HFFc6 (cell line): ENCODE data around the gene APMAP. TPM values are rescaled to one million over a fixed set of nuclear protein-coding genes. Genes with fewer than 3 reads are reported as not detected.

ENCODE experiments used
- DNase-seq: peaks from one replicate; pipeline ENCODE4 v3.0.0-alpha.2; 2018
- H3K27ac Mint-ChIP-seq: 2 replicates; pipeline ENCODE4 v1.8.0; 2020; ENCODE audit warnings: mild to moderate bottlenecking, mixed read lengths
- H3K27me3 Mint-ChIP-seq: 2 replicates; pipeline ENCODE4 v1.8.0; 2021; ENCODE audit warnings: mild to moderate bottlenecking, moderate library complexity, mixed read lengths; ENCODE audit not compliant: insufficient read depth
- H3K36me3 Mint-ChIP-seq: 2 replicates; pipeline ENCODE4 v1.8.0; 2021; ENCODE audit warnings: low read depth, mixed read lengths
- H3K4me1 Mint-ChIP-seq: 2 replicates; pipeline ENCODE4 v1.8.0; 2020; ENCODE audit warnings: low read depth, mixed read lengths
- H3K4me3 Mint-ChIP-seq: 2 replicates; pipeline ENCODE4 v1.8.0; 2020; ENCODE audit warnings: mild to moderate bottlenecking, moderate library complexity, mixed read lengths
- H3K9me3 Mint-ChIP-seq: 2 replicates; pipeline ENCODE4 v1.8.0; 2020; ENCODE audit warnings: mild to moderate bottlenecking, mixed read lengths
- long read RNA-seq: library from polyadenylated mRNA; unstranded; transcript quantifications from one replicate; pipeline ENCODE4 v2.0.0, GENCODE V29; 2019
- total RNA-seq, 6 experiments: library from RNA; stranded (reverse); fragmentation: NEBNext Ultra II Directional; extraction: Animal tissue kit (Norgen Biotek cat#: 25700); gene quantifications; 2 replicates in 1 of 6; 3 replicates in 5 of 6; pipeline ENCODE4 v1.2.3, GENCODE V29; 2021
- TF ChIP-seq, protein P1 (sequence below): fragments of 200-600 bp; sonication (generic); IDR thresholded peaks from 2 replicates; pipeline ENCODE4 v1.5.0; 2021; ENCODE audit warnings: antibody characterized with exemption, mild to moderate bottlenecking

APMAP gene, protein sequence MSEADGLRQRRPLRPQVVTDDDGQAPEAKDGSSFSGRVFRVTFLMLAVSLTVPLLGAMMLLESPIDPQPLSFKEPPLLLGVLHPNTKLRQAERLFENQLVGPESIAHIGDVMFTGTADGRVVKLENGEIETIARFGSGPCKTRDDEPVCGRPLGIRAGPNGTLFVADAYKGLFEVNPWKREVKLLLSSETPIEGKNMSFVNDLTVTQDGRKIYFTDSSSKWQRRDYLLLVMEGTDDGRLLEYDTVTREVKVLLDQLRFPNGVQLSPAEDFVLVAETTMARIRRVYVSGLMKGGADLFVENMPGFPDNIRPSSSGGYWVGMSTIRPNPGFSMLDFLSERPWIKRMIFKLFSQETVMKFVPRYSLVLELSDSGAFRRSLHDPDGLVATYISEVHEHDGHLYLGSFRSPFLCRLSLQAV
- total RNA-seq: 100 to 1,000 TPM; 119 to 137 (median 129) TPM
- long read RNA-seq, transcript APMAP-201 (9 exons, 2,430 nt): major isoform, 245 of 300 reads
- long read RNA-seq, partial matches to known transcripts: 25 of 300 reads
- long read RNA-seq, other reads (novel, unspliced or antisense): 30 of 300 reads

DNA sequence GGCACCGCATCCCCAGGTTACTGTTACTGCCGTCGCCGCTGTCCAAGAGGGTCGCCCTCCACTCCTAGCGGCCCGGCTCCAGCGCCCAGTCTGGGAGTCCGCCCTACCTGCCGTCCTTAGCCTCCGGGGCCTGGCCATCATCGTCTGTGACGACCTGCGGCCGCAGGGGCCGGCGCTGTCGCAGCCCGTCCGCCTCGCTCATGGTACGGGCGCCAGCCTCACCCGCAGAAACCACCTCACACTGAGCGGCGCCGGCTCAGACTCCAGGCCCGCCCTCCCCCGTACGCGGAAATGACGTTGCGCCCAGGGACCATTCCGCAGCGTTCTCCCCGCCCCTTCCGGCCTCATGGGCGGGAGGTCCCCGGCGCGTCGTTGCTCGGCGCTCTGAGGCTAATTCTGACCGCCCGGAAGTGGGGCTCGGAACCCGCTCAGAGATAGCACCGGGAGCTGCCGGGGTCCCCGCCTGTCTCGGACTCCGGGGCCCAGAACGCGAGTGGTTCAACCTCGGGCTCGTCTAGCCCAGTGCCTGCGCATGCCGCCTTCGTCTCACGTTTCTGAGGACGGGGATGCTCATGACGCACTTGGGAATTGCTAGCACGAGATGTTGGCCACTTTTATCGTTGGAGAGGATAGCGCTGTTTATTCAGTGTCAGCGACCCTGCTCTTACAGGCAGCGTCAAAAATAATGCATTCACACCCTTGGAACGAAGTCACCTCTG, at the start of gene APMAP:
APMAP (minus strand) TSS at position 265 of the 719 bp plus-strand sequence; CDS start at position 202, 63 bp downstream.
- H3K27me3 Mint-ChIP-seq: peaks cover 6% of the 10 kb centered on the region
- H3K4me1 Mint-ChIP-seq: peaks cover 54% of the 10 kb centered on the region
- peak; percentile 87 for DNase-seq
- H3K4me3 Mint-ChIP-seq: peak within 1 kb of the TSS; percentile 98
- no peaks in the 10 kb centered on the region for H3K9me3 Mint-ChIP-seq
- TF ChIP-seq, protein P1, sequence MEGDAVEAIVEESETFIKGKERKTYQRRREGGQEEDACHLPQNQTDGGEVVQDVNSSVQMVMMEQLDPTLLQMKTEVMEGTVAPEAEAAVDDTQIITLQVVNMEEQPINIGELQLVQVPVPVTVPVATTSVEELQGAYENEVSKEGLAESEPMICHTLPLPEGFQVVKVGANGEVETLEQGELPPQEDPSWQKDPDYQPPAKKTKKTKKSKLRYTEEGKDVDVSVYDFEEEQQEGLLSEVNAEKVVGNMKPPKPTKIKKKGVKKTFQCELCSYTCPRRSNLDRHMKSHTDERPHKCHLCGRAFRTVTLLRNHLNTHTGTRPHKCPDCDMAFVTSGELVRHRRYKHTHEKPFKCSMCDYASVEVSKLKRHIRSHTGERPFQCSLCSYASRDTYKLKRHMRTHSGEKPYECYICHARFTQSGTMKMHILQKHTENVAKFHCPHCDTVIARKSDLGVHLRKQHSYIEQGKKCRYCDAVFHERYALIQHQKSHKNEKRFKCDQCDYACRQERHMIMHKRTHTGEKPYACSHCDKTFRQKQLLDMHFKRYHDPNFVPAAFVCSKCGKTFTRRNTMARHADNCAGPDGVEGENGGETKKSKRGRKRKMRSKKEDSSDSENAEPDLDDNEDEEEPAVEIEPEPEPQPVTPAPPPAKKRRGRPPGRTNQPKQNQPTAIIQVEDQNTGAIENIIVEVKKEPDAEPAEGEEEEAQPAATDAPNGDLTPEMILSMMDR: no peak
- H3K36me3 Mint-ChIP-seq: no peaks in the 10 kb centered on the region; the same call in none of the 2 replicates
- peak within 1 kb of the TSS; percentile 95 for H3K27ac Mint-ChIP-seq

DNA sequence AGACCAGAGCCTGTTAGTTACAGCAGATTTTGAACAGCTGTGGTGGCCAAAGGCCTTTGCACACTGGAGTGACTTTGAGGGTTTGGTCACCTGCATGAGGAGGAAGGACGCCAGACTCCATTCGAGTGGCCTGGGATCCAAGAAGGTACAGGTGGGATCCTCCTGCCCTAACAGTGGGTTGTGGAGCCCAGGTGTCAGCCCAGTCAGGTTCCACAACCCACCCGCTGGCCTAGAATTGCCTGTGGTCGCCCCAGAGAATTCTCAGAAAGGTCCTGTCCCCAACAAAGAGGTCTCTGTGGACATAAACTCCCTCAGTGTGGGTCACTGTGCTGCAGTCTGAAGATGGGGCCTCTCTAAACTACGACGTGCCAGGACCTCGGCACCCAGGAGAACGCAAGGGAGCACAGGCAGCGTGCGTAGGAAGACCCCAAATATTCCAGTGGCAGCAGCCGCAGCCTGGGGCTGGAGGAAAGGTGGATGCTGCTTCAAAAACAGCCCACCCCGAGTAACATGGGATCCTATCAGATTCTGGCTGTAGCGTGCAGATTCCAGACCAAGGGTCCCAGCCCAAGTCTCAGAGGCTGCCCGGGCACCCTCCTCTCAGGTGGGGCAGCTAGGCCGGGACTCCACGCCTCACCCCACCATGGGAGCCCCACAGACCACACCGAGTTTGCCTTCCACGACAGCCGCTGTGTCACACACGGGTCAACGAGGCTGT, 49.4 kb upstream of the APMAP start:
- peaks cover 8% of the 10 kb centered on the region for H3K27me3 Mint-ChIP-seq
- no peak overlapping the region for H3K4me3 Mint-ChIP-seq
- no peak for DNase-seq
- peaks cover 13% of the 10 kb centered on the region for H3K4me1 Mint-ChIP-seq
- TF ChIP-seq, protein P1: no peak
- no peaks in the 10 kb centered on the region for H3K36me3 Mint-ChIP-seq
- H3K27ac Mint-ChIP-seq: no peak overlapping the region
- H3K9me3 Mint-ChIP-seq: no peaks in the 10 kb centered on the region

DNA sequence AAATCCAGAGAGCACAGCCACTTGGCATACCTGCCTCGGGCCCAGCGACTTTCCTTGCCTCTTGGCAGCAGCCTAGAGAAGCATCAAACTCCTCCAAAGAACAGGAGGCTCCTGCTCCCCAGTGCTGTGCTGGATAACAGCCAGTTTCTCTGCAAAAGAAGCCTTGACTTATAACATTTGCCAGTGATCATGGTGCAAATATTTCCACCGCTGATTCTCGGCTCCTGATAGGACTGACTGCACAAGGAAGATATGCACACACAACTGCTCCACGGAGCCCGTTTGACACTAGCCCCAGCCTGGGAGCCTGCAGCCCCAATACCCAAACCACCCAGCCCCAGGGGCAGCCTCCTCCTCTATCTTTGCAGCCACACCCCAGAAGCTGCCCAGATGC, 47.9 kb upstream of the APMAP start:
- peaks cover 6% of the 10 kb centered on the region for H3K27me3 Mint-ChIP-seq
- H3K4me3 Mint-ChIP-seq: no peak overlapping the region
- no peaks in the 10 kb centered on the region for H3K36me3 Mint-ChIP-seq
- no peaks in the 10 kb centered on the region for H3K9me3 Mint-ChIP-seq
- no peak overlapping the region for H3K27ac Mint-ChIP-seq
- DNase-seq: peak; percentile 77
- TF ChIP-seq, protein P1: no peak
- H3K4me1 Mint-ChIP-seq: peaks cover 13% of the 10 kb centered on the region

DNA sequence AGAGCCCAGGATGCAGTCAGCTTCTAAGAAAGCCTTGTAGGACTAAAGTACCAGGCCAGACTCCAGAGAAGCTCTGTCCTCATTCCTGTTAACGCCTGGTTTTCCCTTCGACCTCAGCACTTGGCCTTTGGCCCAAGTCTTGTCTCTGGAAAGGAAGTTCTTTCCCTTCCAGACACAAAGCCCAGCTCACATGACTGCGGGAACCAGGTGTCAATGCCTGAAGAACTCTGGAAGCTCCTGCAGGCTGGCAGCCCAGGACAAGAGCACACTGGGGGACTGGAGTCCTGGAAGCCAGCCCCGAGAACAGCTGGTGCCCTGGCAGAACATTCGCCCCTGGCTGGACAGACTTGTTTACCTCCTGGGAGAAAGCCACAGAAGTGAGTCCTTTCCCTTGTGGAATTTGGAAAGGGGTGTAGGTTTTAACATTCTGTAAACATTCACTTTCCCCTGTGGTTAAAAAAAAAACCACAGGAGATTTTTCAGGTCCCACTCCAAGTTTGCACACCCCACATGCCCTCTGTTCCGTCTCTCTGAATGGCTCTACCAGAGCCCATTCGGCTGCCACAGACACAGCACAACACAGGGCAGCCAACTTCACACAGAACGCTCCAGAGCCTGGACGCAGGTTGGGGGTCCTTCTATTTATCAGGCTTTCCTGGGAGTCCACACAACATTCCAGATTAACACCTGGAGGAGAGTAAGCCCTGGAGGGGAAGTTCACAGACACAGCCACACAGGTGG, 47.3 kb upstream of the APMAP start:
- Mint-ChIP-seq H3K27me3 (peaks cover 8% of the 10 kb centered on the region), H3K4me3 (no peak overlapping the region), H3K27ac (no peak overlapping the region), H3K4me1 (peaks cover 13% of the 10 kb centered on the region), H3K9me3 (no peaks in the 10 kb centered on the region), H3K36me3 (no peaks in the 10 kb centered on the region)
- TF ChIP-seq, protein P1: no peak
- DNase-seq: no peak
